ENCODE results near the gene NEUROD4. TPM values are rescaled to one million over a fixed set of nuclear protein-coding genes. Genes with fewer than 3 reads are reported as not detected.

Gene NEUROD4
- total RNA-seq, 2 experiments from 2014 or later = not detected

Other genes with a start within 250 kb of the NEUROD4 start
- gene MUCL1, start 165.5 kb upstream of the NEUROD4 start, total RNA-seq = not detected
- gene TESPA1, start 35.2 kb upstream of the NEUROD4 start, total RNA-seq = 100 to 1,000 TPM; 105 to 112 TPM
- gene OR9K2, start 106.4 kb downstream of the NEUROD4 start, total RNA-seq = not detected
- not detected for gene OR10A7, start 201.1 kb downstream of the NEUROD4 start, total RNA-seq
- not detected for gene OR6C74, start 224.6 kb downstream of the NEUROD4 start, total RNA-seq

Data from activated naive CD8-positive, alpha-beta T cell treated with anti-CD3 and anti-CD28 coated beads, Interleukin-2, amount 10 ng/mL, durations not matched to agents 7 days and 5 days (primary cell).